ENCODE results near the gene GLB1L2.

The GLB1L2 gene

DNA sequence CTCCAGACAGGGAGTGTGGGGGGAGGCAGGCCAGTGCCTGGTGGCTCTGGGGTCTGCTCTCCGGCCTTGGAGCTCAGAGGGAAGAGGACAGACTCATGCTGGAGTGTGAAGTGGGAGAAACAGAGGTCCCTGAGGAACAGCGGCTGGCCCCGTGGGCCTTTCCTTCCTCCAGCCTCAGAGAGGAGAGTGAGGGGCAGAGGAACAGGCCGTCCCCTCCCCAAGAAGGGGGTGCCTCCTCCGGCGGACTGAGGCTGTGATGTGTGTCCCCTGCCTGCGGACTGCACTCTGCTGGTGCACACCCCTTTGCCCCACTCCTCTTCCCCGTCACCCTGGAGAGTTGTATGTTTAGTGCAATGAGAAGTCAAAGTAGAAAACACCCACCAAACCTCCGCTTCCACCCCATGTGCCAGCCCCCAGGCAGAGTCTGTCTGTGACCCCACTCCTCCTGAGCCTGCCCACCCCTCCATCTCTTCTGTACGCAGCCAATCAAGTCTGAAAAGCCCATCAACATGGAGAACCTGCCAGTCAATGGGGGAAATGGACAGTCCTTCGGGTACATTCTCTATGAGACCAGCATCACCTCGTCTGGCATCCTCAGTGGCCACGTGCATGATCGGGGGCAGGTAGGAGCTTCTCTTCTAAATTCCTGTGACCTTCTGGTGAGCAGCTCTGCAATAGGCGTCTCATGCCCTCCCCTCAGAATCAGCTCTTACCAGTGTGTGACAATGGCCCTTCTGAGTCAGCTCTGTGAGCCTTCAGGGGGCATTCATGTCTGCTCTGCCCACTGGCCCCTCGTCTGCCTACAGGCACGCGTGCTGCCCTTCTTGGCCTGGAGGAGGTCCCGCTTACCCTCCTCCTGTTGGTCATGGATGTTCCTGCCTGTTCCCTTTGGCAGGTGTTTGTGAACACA, 39.0 kb downstream of the GLB1L2 start:
- no peak for DNase-seq

DNA sequence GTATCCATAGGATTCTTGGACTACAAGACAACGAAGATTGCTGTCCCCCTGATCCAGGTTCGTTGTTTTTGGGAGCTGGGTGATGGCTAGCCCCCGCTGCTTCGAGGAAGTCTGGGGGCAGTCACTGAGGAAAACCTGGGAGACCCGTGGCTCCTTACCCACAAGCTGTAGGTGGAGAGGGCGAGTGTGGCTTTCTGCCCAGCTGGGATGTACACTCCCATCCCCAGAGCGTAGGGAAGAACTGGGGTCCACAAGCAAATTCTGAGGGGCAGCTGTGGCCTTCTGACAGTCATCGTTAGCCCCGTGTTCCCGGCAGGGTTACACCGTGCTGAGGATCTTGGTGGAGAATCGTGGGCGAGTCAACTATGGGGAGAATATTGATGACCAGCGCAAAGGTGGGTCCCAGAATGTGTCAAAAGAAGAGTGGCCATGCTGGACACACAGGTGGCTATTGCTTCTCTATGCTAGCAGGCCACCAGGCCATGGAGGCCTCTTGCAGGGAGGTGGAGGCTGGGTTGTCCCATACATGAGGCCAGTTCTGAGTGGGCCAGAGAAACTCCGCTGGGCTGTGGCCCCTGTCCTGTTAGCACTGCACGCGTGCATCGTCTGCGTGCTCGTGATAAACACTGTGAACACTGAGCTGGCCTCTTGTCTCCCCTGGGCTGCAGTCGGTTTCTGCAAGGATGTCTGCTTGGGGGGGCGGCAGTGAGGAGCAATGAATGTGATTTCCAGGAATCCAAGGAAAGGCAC, 39.8 kb downstream of the GLB1L2 start:
- no peak for DNase-seq

DNA sequence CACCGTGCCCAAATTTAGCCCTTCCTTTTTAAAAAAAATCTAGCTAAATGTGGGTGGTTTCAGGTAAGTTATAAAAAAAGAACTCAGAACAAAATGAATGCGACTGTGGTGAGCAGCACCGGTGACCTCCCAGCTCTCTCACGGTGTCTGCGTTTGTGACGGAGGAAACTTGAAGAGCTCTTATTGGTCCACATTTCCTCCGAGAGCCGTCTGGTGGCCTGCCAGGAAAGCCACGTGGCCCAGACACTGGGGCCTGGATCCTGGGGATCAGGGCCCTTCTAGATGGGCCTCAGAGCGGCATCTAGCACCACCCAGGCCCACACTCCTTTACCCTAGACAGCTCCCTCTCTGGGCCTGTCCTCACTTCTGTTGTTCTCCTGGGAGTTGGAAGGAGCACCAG, 40.7 kb downstream of the GLB1L2 start:
- no peak for DNase-seq

DNA sequence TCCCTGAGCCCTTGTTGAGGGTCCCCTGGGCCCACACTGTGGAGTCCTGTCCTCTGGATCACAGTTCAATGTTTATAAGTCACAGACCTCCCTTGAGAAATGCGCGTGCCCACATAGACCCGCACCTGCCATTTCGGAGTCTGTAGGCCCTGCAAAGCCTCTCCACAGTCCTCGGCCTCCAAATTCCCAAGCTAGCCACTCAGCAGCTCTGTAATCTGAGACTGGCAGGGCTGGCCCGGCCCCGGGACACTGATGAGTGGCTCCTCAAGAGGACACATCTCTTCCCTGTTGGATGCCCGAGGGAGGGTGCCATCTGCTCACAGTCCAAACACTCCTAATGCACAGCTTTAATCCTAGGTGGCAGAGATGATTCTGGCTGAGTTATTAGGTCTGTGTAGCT, 41.2 kb downstream of the GLB1L2 start:
- no peak for DNase-seq

DNA sequence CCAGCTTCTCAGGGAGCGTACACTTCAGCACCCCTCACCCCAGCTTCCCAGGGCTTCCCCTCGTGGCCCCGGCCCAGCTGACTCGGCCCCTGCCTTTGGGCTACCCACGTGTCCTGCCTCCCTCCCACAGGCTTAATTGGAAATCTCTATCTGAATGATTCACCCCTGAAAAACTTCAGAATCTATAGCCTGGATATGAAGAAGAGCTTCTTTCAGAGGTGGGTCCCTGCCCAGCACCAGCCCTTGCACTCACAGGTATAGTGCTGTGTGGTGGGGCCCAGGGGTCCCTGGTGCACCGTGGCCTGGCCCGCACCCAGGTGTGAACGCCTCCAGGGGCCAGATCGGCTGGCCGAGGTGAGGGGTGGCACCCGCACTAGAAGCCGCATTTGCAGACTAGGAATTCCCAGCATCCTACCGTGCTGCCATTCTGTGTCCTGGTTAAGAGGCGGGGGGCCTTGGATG, 41.8 kb downstream of the GLB1L2 start:
- no peak for DNase-seq

DNA sequence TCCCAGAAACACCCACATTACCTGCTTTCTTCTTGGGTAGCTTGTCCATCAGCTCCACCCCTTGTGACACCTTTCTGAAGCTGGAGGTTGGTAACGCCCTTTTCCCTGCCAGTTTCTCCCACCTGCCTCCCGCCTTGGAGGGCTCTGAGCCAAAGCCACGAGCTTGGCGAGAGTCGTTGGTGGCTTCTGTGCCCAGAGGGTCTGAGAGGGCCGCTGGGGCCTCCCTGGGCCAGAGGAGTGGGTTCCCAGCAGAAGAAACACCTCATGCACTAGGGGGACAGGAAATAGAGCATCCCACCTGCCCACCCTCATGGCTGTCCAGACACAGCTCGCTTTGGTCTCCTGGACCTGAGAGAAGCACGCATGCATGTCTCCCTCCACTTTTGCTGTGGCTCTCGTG, 42.4 kb downstream of the GLB1L2 start:
- no peak for DNase-seq

DNA sequence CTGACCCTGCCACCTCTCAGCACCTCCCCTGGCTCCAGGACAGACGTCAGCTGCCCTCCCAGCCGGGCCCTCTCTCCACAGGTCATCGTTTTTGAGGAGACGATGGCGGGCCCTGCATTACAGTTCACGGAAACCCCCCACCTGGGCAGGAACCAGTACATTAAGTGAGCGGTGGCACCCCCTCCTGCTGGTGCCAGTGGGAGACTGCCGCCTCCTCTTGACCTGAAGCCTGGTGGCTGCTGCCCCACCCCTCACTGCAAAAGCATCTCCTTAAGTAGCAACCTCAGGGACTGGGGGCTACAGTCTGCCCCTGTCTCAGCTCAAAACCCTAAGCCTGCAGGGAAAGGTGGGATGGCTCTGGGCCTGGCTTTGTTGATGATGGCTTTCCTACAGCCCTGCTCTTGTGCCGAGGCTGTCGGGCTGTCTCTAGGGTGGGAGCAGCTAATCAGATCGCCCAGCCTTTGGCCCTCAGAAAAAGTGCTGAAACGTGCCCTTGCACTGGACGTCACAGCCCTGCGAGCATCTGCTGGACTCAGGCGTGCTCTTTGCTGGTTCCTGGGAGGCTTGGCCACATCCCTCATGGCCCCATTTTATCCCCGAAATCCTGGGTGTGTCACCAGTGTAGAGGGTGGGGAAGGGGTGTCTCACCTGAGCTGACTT, 43.2 kb downstream of the GLB1L2 start:
- DNase-seq, result no peak

DNA sequence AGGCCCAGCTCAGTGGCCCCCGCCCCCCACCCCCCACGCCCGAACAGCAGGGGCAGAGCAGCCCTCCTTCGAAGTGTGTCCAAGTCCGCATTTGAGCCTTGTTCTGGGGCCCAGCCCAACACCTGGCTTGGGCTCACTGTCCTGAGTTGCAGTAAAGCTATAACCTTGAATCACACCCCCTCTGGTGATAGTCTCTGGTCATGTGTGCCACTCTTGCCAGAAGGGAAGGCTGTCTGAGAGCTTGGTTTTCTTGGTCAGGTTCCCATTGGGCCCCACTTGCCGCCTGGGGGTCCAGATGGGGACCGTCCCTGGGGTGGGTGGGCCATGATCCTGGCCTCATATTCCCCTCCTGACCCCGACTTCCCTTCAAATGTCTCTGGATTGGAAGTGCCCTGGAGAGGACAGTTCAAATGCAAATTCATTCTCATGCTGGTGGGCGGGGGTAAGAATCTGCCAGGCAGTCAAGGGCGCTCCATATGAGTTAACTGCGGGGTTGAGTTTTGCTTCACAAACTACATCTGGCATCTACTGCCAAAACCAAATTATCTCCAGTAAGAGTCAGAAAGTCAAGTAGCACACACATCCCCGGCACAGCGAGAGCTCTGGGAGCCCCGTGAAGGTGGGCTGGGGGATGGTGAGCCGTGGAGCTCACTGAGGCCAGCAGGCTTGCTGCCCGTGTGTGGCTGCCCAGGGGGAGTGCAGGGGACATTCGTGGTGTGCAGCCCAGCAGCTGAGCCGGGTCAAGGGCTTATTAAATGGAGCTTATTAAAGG, 44.5 kb downstream of the GLB1L2 start:
- no peak for DNase-seq

DNA sequence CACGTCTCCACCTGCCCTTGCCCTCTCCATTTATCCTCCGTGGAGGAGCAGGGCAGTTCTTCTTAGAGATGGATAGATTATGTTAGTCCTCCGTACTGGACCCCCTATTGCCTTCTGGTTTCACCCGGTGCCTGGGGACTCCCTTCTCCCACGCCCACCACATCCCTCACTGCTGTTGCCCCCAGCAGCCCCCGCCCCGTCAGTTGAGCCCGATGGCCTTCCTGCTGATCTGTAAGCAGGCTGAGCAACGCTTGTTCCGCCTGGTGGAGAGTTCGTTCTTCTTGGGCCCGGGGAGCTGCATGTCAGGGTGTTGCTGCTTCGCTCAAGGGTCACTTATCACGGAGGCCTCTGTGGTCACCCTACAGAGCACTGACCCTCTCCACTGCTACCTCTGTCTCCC, 46.1 kb downstream of the GLB1L2 start:
- no peak for DNase-seq

DNA sequence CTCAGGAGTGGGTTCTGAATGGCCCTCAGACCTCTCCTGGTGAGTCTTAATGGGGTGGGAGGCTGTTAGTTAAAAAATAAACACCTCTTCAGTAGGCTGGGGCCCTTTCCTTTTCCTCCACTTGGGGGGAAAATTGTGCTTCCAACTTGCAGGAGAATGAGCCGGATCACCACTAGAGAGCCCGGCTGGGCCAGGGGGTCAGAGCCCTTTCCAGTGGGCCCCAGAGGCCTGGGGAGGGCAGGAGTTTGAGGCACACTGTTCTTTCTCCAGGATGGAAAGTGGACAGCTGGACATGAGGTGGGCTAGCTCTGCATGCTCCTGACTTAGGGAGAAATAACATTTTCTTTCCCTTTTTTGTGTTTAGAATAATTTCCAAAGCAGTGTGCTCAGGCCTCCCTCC, 47.5 kb downstream of the GLB1L2 start:
- no peak for DNase-seq

DNA sequence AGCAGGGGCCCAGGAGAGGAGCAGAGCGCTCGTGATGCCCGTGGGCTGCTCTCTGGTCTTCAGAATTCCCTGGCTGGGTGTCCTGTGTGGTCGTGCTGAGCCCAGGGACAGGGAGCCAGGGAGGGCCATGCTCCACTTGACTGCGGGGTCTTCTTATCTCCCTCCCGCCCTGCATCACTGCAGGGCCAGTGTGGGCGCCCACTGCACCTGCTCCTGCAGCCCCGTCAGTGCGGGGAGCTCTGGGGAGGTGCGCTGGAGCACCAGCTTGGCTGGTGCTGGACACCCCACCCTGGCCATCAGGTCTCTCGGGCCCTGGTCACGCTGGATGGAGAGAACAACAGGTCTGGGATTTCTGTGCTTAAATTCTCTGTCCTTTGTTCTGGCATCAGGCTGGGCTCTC, 48.4 kb downstream of the GLB1L2 start:
- DNase-seq, result no peak

DNA sequence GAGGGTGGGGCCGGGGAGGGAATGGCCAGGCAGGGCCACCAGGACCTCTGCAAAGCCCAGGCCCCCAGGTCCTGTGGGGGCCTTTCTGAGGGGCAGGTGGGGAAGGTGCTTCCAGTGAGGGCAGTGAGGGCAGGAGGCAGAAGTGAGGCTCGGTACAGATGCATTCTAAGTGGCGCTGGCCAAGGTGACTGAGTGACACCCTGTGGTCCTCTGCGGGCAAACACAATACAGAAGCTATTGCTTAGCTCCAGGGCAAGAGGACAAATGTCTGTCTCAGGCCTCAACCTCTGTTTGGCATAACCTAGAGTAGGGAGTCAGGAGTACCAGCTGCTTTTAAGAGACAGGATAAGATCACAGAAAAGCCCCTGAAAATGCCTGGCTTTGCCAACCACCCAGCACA, 49.0 kb downstream of the GLB1L2 start:
- DNase-seq, result no peak

DNA sequence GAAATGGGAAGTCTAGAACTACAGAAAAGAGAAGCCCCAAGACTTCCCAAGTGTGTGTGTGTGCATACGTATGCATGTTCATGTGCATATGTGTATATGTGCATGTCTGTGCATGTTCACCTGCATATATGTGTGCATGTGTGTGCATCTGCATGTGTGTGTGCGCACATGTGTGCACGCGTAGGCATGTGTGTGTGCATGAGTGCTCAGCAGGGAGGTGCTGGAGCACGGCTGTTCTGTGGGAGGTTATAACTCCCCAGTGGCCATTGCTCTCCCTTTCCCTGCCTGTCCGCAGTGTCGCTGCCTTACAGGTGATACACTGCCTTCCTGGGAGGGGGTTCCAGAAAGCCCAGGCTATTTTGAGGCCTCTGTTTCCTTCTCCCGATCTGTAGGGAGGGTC, 50.5 kb downstream of the GLB1L2 start:
- DNase-seq, result no peak

DNA sequence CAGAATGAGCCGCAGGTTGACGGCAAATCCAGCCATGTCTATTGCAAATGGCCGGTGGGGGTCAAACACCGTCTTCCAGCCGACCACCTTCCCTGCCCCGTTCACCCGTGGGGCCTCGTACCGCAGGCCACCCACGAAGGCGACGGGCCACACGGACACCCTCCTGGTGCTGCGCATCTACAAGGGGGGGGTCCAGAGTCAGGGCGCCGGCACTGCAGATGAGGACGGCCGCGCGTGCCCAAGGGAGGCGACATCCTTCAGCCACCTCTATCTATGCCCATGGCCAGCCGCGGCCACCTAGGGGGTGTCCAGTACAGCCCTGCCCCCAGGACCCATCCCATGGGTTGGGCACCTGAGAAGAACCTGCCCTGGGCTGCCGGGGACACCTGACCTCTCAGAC, 51.0 kb downstream of the GLB1L2 start:
- no peak for DNase-seq

DNA sequence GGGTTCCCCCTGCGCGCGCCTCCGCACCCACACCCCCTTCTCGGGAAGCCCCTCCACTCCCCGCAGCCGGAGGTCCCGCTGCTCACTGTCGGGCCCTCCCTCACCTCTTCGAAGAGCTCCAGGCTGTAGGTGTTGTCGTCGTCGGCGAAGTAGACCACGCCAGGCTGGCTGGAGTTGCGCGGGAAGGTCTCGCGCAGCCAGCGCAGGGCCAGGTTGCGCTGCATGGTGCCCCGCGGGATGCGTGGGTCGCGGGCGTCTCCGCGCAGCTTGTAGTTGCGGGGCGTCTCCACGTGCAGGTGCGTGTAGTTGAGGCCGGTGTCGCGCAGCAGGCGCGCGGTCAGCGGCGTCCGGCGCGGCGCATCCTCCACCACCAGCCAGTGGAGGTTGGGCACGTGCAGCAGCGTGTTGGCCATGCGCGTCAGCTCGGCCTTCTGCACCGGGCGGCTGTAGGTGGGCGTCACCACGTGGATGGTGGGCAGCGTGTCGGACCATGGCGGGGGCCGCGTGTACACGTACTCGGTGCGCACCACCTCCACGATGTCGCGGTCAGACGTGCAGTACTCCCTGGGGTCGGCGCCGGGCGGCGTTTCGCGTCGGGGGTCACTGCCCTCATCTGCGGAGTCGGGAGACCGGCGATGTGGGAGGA, 51.9 kb downstream of the GLB1L2 start:
- DNase-seq, result no peak

DNA sequence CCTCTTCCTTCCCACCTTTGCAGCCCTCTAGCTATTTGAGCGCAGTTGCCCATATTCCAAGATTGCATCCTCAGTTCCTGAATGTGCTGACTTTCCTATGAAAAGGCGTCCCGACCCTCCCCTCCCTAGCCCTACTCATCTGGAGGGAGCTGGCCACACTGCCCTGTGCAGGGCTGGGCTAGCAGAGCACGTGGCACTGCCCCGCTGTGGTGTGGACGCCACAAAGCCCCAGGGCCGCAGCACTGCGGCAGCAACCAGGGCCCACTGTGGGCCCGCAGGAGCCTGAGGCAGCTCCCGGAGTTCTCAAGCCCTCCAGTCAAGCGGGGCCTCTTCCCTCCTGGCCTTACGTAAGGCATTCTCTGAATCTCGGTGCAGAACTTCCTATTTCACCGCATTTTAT, 52.6 kb downstream of the GLB1L2 start:
- no peak for DNase-seq

DNA sequence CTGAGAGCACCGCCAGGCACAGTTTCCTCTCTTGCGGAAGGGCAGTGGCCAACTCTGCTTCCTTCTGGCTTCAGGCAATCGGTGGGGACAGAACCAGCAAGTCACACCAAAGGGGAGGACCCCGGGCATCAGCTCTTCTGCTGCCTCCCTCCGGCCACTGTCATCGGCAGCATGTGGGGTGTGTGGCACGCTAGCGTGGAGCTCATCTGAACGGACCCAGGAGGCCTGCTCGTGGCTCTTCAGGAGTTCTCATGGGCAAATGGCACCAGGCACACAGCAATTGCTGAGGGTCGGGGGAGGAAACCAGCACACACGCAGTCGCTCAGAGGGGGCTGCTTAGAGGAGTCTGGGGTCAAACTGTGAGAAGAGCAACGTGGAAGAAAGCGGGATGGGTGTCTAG, 53.4 kb downstream of the GLB1L2 start:
- DNase-seq, result no peak

DNA sequence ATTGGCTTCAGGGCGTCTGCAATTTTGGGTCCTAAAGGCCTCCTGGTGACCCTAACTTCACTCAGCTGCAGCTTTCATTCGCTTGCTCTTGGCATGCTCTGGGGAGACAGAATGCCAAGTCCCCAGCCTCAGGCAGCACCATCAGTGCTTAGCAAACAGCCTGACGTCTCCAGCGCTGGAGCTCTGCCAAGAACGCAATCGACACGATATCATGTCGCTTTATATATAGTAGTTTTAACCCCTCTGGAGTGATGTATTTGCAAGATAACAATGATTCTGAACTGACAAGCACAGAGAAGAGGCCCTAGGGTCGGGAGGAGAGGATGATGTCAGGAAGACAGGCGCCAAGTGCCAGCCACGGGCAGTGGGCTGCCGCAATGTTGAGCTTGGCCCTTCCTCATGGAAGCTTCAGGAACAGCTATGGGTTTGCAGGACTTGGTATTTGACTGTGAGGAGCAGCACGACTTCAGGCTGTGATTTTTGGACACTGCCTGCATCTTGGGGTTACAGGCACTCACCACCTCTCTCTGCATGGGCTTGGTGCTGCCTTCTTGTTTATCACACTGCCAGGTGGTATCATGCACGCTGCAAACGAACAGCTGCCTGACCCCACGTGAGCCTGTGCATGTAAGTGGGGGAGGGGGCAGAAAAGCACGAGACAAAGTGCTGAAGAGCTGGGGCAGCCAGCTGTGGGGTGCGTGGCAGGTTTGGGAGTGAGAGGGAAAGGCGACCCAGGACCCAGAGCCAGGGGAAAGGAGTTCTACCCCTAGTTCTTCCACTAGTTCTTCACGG, 54.2 kb downstream of the GLB1L2 start:
- no peak for DNase-seq

DNA sequence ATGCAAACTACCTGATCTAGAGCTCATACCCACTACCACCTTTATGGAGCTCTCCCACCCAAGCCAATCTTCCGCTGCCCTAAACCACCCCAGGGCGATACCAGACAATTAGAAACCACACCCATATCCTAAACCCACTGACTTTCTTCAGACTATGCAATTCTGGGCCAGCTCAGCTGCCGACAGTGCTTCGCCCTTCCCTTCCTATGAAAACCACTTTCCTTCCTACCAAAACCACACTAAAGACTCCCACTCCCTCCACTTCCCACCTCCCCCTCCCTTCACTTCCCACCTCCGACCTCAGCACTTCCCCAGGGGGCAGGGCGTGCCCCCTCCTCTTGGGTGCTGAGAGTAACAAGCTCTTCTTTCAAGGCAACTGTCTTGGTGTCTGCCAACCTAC, 55.2 kb downstream of the GLB1L2 start:
- DNase-seq, result no peak

DNA sequence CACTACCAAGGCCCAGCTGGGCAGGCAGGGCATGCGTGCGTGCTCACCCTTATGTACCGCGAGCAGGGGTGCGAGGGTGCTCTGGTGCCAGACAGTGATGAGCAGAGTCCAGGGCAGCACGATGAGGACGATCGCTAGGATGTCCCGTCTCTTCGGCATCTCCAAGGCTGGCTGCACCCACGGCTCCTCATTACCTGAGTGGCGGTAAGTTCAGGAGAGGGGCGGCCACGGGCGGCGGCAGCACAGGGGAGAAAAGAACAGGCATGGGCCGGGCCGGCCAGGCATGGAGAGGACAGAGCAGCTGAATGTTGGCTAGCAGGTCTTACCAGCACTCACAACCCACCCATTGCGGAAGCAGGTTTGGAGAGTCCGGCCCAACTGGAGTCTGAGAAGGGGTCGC, 55.7 kb downstream of the GLB1L2 start:
- DNase-seq, result no peak

DNA sequence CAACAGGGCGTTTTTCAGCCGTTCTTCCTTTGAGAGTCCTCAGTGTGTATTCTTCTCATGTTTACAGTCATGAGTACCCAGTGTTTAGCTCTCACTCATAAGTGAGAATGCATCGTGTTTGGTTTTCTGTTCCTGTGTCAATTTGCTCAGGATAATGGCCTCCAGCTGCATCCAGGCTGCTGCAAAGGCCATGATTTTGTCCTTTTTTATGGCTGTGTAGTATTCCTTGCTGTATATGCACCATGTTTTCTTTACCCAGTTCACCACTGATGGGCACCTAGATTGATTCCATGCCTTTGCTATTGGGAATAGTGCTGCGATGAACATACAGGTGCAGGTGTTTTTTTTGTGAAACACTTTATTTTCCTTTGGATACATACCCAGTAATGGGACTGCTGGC, 56.8 kb downstream of the GLB1L2 start:
- no peak for DNase-seq
